Liver (tissue), 3 donors: ENCODE results near the gene FICD.

ENCODE experiments used
- EGR1 ChIP-seq, 2 donors: IDR thresholded peaks; 2 replicates each; pipeline ENCODE4 v1.6.1; 2016 to 2018; ENCODE audit warnings: antibody characterized with exemption in 2 of 2, low read depth in 2 of 2
- GABPA ChIP-seq, 2 donors: IDR thresholded peaks in 1 of 2; conservative IDR thresholded peaks in 1 of 2; 2 replicates each; pipeline ENCODE4 v1.6.1; 2016; ENCODE audit warnings: antibody characterized with exemption in 2 of 2, mild to moderate bottlenecking in 1 of 2, moderate library complexity in 1 of 2
- HNF4G ChIP-seq: IDR thresholded peaks from 2 replicates; pipeline ENCODE4 v1.6.1; 2016; ENCODE audit warnings: antibody characterized with exemption
- RAD21 ChIP-seq, 2 donors: IDR thresholded peaks; 2 replicates each; pipeline ENCODE4 v1.6.1; 2016; ENCODE audit warnings: antibody characterized with exemption in 2 of 2, mild to moderate bottlenecking in 2 of 2
- RXRA ChIP-seq, 2 donors: IDR thresholded peaks; 2 replicates each; pipeline ENCODE4 v1.6.1; 2017 to 2018; ENCODE audit warnings: antibody characterized with exemption in 2 of 2, mild to moderate bottlenecking in 1 of 2
- SP1 ChIP-seq: IDR thresholded peaks from 2 replicates; pipeline ENCODE4 v1.6.1; 2018; ENCODE audit warnings: antibody characterized with exemption, mild to moderate bottlenecking
- TAF1 ChIP-seq: conservative IDR thresholded peaks from 2 replicates; pipeline ENCODE4 v1.6.1; 2016; ENCODE audit warnings: antibody characterized with exemption, mild to moderate bottlenecking
- YY1 ChIP-seq: IDR thresholded peaks from 2 replicates; pipeline ENCODE4 v1.6.1; 2016; ENCODE audit warnings: antibody characterized with exemption, mild to moderate bottlenecking
- TF ChIP-seq, protein P1 (sequence below): fragments of 150-350 bp; IDR thresholded peaks from 2 replicates; pipeline ENCODE4 v1.5.1; 2017; ENCODE audit warnings: improper control_type of control experiment, low read depth, low read length; ENCODE audit not compliant: missing input control
- TF ChIP-seq, protein P2 (sequence below): IDR thresholded peaks from 2 replicates; pipeline ENCODE4 v1.6.1; 2016; ENCODE audit warnings: antibody characterized with exemption
- TF ChIP-seq, protein P3 (sequence below): IDR thresholded peaks from 2 replicates; pipeline ENCODE4 v1.6.1; 2016; ENCODE audit warnings: antibody characterized with exemption, mild to moderate bottlenecking
- TF ChIP-seq, protein P4 (sequence below): IDR thresholded peaks from 2 replicates; pipeline ENCODE4 v1.6.1; 2016; ENCODE audit warnings: antibody characterized with exemption
- donor health status: healthy.
- donor health status: healthy.

DNA sequence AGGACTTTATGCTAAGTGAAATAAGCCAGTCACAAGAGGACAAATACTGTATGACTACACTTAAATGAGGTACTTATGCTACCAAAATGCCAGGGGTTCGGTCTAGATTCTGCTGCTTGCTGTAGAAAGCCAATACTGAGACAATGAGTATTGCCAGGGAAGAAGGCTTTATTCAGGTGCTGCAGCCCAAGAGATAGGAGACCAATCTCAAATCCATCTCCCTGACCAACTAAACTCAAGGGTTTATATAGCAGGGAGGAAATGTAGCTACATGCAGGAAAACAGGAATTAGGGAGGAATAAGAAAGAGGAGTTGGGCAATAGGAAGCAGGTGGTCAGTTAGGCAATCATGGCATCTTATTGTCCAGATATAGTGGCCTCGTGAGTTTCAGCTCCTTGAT is 12.2 kb upstream of the FICD start:
- TF ChIP-seq EGR1 (IDR thresholded peaks at IDR 0.05; ENCODE audit: low read depth in 2 of 2) (no peak), SP1 (no peak), YY1 (no peak), RXRA (IDR thresholded peaks at IDR 0.05) (no peak), RAD21 (IDR thresholded peaks at IDR 0.05) (no peak), GABPA (IDR thresholded peaks at IDR 0.05 in 1 of 2, conservative IDR thresholded peaks at IDR 0.05 in 1 of 2) (no peak), TAF1 (no peak), HNF4G (no peak)
- TF ChIP-seq, protein P1, sequence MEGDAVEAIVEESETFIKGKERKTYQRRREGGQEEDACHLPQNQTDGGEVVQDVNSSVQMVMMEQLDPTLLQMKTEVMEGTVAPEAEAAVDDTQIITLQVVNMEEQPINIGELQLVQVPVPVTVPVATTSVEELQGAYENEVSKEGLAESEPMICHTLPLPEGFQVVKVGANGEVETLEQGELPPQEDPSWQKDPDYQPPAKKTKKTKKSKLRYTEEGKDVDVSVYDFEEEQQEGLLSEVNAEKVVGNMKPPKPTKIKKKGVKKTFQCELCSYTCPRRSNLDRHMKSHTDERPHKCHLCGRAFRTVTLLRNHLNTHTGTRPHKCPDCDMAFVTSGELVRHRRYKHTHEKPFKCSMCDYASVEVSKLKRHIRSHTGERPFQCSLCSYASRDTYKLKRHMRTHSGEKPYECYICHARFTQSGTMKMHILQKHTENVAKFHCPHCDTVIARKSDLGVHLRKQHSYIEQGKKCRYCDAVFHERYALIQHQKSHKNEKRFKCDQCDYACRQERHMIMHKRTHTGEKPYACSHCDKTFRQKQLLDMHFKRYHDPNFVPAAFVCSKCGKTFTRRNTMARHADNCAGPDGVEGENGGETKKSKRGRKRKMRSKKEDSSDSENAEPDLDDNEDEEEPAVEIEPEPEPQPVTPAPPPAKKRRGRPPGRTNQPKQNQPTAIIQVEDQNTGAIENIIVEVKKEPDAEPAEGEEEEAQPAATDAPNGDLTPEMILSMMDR, result no peak
- TF ChIP-seq, protein P2, sequence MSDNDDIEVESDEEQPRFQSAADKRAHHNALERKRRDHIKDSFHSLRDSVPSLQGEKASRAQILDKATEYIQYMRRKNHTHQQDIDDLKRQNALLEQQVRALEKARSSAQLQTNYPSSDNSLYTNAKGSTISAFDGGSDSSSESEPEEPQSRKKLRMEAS, result no peak
- TF ChIP-seq, protein P3, sequence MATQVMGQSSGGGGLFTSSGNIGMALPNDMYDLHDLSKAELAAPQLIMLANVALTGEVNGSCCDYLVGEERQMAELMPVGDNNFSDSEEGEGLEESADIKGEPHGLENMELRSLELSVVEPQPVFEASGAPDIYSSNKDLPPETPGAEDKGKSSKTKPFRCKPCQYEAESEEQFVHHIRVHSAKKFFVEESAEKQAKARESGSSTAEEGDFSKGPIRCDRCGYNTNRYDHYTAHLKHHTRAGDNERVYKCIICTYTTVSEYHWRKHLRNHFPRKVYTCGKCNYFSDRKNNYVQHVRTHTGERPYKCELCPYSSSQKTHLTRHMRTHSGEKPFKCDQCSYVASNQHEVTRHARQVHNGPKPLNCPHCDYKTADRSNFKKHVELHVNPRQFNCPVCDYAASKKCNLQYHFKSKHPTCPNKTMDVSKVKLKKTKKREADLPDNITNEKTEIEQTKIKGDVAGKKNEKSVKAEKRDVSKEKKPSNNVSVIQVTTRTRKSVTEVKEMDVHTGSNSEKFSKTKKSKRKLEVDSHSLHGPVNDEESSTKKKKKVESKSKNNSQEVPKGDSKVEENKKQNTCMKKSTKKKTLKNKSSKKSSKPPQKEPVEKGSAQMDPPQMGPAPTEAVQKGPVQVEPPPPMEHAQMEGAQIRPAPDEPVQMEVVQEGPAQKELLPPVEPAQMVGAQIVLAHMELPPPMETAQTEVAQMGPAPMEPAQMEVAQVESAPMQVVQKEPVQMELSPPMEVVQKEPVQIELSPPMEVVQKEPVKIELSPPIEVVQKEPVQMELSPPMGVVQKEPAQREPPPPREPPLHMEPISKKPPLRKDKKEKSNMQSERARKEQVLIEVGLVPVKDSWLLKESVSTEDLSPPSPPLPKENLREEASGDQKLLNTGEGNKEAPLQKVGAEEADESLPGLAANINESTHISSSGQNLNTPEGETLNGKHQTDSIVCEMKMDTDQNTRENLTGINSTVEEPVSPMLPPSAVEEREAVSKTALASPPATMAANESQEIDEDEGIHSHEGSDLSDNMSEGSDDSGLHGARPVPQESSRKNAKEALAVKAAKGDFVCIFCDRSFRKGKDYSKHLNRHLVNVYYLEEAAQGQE, result no peak
- TF ChIP-seq, protein P4, sequence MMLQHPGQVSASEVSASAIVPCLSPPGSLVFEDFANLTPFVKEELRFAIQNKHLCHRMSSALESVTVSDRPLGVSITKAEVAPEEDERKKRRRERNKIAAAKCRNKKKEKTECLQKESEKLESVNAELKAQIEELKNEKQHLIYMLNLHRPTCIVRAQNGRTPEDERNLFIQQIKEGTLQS, result no peak
